Smooth muscle cell (in vitro differentiated cells): Measurements from ENCODE around the gene MAD1L1. TPM values are rescaled to one million over a fixed set of nuclear protein-coding genes. Genes with fewer than 3 reads are reported as not detected.
"Not testable (repeated sequence)": the region's sequence is repeated elsewhere in the genome, so short reads cannot be mapped to it uniquely, and the experiment has no call there.

Experiments
- DNase-seq: peaks from one replicate; lab custom pipeline; 2025; ENCODE audit not compliant: unreplicated experiment; lab: John Stamatoyannopoulos, UW
- H2AFZ ChIP-seq: fragments of 200-600 bp; sonication (generic); 2 replicates; pipeline ENCODE4 v1.6.0; 2016; ENCODE audit warnings: antibody characterized with exemption, low read depth, mild to moderate bottlenecking
- H3F3A ChIP-seq: fragments of 200-600 bp; sonication (generic); 2 replicates; pipeline ENCODE4 v1.6.0; 2017; ENCODE audit warnings: antibody characterized with exemption, low read depth
- H3K27ac ChIP-seq: fragments of 200-600 bp; sonication (generic); 2 replicates; pipeline ENCODE4 v1.5.1; 2016; ENCODE audit warnings: low read depth, mild to moderate bottlenecking
- H3K27me3 ChIP-seq: fragments of 200-600 bp; sonication (generic); 2 replicates; pipeline ENCODE4 v1.6.1; 2016; ENCODE audit warnings: low read depth, mild to moderate bottlenecking
- H3K36me3 ChIP-seq: fragments of 200-600 bp; sonication (generic); 2 replicates; pipeline ENCODE4 v1.5.1; 2016; ENCODE audit warnings: low read depth
- H3K4me1 ChIP-seq: fragments of 200-600 bp; sonication (generic); 2 replicates; pipeline ENCODE4 v1.5.1; 2016; ENCODE audit warnings: low read depth
- H3K4me2 ChIP-seq: fragments of 200-600 bp; sonication (generic); 2 replicates; pipeline ENCODE4 v1.6.0; 2016; ENCODE audit warnings: mild to moderate bottlenecking
- H3K4me3 ChIP-seq: fragments of 200-600 bp; sonication (generic); 2 replicates; pipeline ENCODE4 v1.5.1; 2016; ENCODE audit warnings: mild to moderate bottlenecking
- H3K79me2 ChIP-seq: fragments of 200-600 bp; sonication (generic); 2 replicates; pipeline ENCODE4 v1.6.0; 2016; ENCODE audit warnings: low read depth, mild to moderate bottlenecking
- H3K9ac ChIP-seq: fragments of 200-600 bp; sonication (generic); 2 replicates; pipeline ENCODE4 v1.6.0; 2016; ENCODE audit warnings: low read depth
- H3K9me3 ChIP-seq: fragments of 200-600 bp; sonication (generic); replicated peaks from 2 replicates; pipeline ENCODE4 v1.5.1; 2016; ENCODE audit warnings: low read depth
- H4K20me1 ChIP-seq: fragments of 200-600 bp; sonication (generic); 2 replicates; pipeline ENCODE4 v1.6.0; 2016; ENCODE audit warnings: low read depth
- CTCF ChIP-seq: fragments of 200-600 bp; sonication (generic); IDR thresholded peaks from 2 replicates; pipeline ENCODE4 v1.5.1; 2017; ENCODE audit warnings: borderline replicate concordance, mild to moderate bottlenecking, antibody characterized with exemption; ENCODE audit not compliant: insufficient read depth, poor library complexity, severe bottlenecking
- WGBS: methylation state at CpG from one replicate; pipeline ENCODE4 v1.1.7; 2016; ENCODE audit warnings: low lambda C conversion rate; 5-methylcytosine and 5-hydroxymethylcytosine counted together
- polyA plus RNA-seq: library from polyadenylated mRNA; unstranded; fragments of >200 nt; fragmentation: Nextera tagmentation; extraction: Ambion mirVana; gene quantifications from 2 replicates; pipeline ENCODE4 v1.2.1, GENCODE V29; 2016
- total RNA-seq: library from RNA; depleted of rRNA; stranded (reverse); fragments of >200 nt; gene quantifications from 2 replicates; pipeline ENCODE4 v1.2.3, GENCODE V29; 2014

Gene MAD1L1
- total and polyA plus RNA-seq, 2 experiments from 2014 or later = 33.4 to 60.7 TPM

GRCh38 chr7:1931256-1931950 is 301.3 kb downstream of the MAD1L1 start:
- Histone ChIP-seq H4K20me1 (peaks cover 11% of the 10 kb centered on the region), H2AFZ (no peak overlapping the region), H3K9me3 (no peaks in the 10 kb centered on the region), H3K27me3 (no peaks in the 10 kb centered on the region), H3F3A (peaks cover 5% of the 10 kb centered on the region), H3K4me1 (no peaks in the 10 kb centered on the region), H3K9ac (no peak overlapping the region), H3K79me2 (no peaks in the 10 kb centered on the region), H3K4me3 (no peak overlapping the region), H3K36me3 (no peaks in the 10 kb centered on the region), H3K27ac (no peak overlapping the region), H3K4me2 (no peak overlapping the region)
- no peak for DNase-seq
- WGBS = 91% methylated on average over 18 of the region's 22 CpGs
- TF ChIP-seq CTCF = no peak

GRCh38 chr7:1930381-1931065 is 302.2 kb downstream of the MAD1L1 start:
- H3K27ac ChIP-seq = no peak overlapping the region

GRCh38 chr7:1929349-1929925 is 303.3 kb downstream of the MAD1L1 start:
- not testable (repeated sequence) for H3F3A ChIP-seq, H3K27me3 ChIP-seq, H2AFZ ChIP-seq, H3K27ac ChIP-seq, H3K4me3 ChIP-seq, H3K4me1 ChIP-seq, H3K79me2 ChIP-seq, H3K4me2 ChIP-seq, H3K36me3 ChIP-seq, DNase-seq, H3K9me3 ChIP-seq, H3K9ac ChIP-seq
- peaks cover 19% of the 10 kb centered on the region for H4K20me1 ChIP-seq
- 97% methylated on average over 10 of the region's 29 CpGs for WGBS

More at GRCh38 chr7:1930381-1931065, 302.2 kb downstream of the MAD1L1 start:
- Histone ChIP-seq H3K9me3 (no peaks in the 10 kb centered on the region), H3K79me2 (no peaks in the 10 kb centered on the region), H3K9ac (no peak overlapping the region), H3K4me1 (no peaks in the 10 kb centered on the region), H3K27me3 (no peaks in the 10 kb centered on the region), H4K20me1 (peaks cover 18% of the 10 kb centered on the region), H3K4me3 (no peak overlapping the region), H2AFZ (no peak overlapping the region), H3K4me2 (no peak overlapping the region), H3K36me3 (no peaks in the 10 kb centered on the region), H3F3A (peaks cover 5% of the 10 kb centered on the region)
- WGBS = 94% methylated on average over 21 of the region's 36 CpGs
- no peak for DNase-seq
- TF ChIP-seq CTCF = no peak

GRCh38 chr7:1928645-1929348 is 303.9 kb downstream of the MAD1L1 start:
- H3K27me3 ChIP-seq = no peaks in the 10 kb centered on the region
- H3K4me3 ChIP-seq = no peak overlapping the region
- 98% methylated on average over 14 of the region's 20 CpGs for WGBS
- DNase-seq = no peak
- H3K79me2 ChIP-seq = no peaks in the 10 kb centered on the region
- no peak overlapping the region for H3K4me2 ChIP-seq
- peaks cover 5% of the 10 kb centered on the region for H3F3A ChIP-seq
- H3K9ac ChIP-seq = no peak overlapping the region
- H2AFZ ChIP-seq = no peak overlapping the region
- no peak for TF ChIP-seq CTCF
- no peak overlapping the region for H3K27ac ChIP-seq
- no peaks in the 10 kb centered on the region for H3K4me1 ChIP-seq
- H3K36me3 ChIP-seq = no peaks in the 10 kb centered on the region
- H4K20me1 ChIP-seq = peaks cover 25% of the 10 kb centered on the region
- no peaks in the 10 kb centered on the region for H3K9me3 ChIP-seq
